GM23338 (cell line): ENCODE measurements around the gene UBQLN4. TPM values are rescaled to one million over a fixed set of nuclear protein-coding genes. Genes with fewer than 3 reads are reported as not detected.

Experiments
- ATAC-seq: fragments of 200-7000 bp; cut with Tn5 transposase; 3 replicates; pipeline ENCODE4 v1.9.1; 2020
- DNase-seq: peaks from one replicate; pipeline ENCODE4 v3.0.0-alpha.2; 2015; ENCODE audit warnings: low spot score
- H2AFZ ChIP-seq: fragments of 200-600 bp; sonication (generic); 2 replicates; pipeline ENCODE4 v1.8.0; 2016; ENCODE audit warnings: antibody characterized with exemption, mild to moderate bottlenecking, moderate library complexity
- H3F3A ChIP-seq: fragments of 200-600 bp; sonication (generic); replicated peaks from 2 replicates; pipeline ENCODE4 v1.8.0; 2017; ENCODE audit warnings: antibody characterized with exemption, mixed run types, low read depth
- H3K27ac ChIP-seq: fragments of 200-600 bp; sonication (generic); 2 replicates; pipeline ENCODE4 v1.6.1; 2016; ENCODE audit warnings: low read depth
- H3K27me3 ChIP-seq: fragments of 200-600 bp; sonication (generic); 2 replicates; pipeline ENCODE4 v1.8.0; 2016; ENCODE audit warnings: mild to moderate bottlenecking, mixed run types, moderate library complexity; ENCODE audit not compliant: insufficient read depth
- H3K36me3 ChIP-seq: fragments of 200-600 bp; sonication (generic); 2 replicates; pipeline ENCODE4 v1.8.0; 2016; ENCODE audit warnings: mild to moderate bottlenecking; ENCODE audit not compliant: insufficient read depth
- H3K4me1 ChIP-seq: fragments of 200-600 bp; sonication (generic); 2 replicates; pipeline ENCODE4 v1.8.0; 2016; ENCODE audit warnings: mild to moderate bottlenecking, moderate library complexity; ENCODE audit not compliant: insufficient read depth
- H3K4me2 ChIP-seq: fragments of 200-600 bp; sonication (generic); 2 replicates; pipeline ENCODE4 v1.7.1; 2017; ENCODE audit warnings: mixed run types
- H3K4me3 ChIP-seq: fragments of 200-600 bp; sonication (generic); 2 replicates; pipeline ENCODE4 v1.6.1; 2016; ENCODE audit warnings: mixed run types
- H3K79me2 ChIP-seq: fragments of 200-600 bp; sonication (generic); replicated peaks from 2 replicates; pipeline ENCODE4 v1.8.0; 2017; ENCODE audit warnings: mild to moderate bottlenecking; ENCODE audit not compliant: insufficient read depth
- H3K9me2 ChIP-seq: fragments of 200-600 bp; sonication (generic); 2 replicates; pipeline ENCODE4 v1.8.0; 2017; ENCODE audit not compliant: insufficient read depth
- H4K20me1 ChIP-seq: fragments of 200-600 bp; sonication (generic); replicated peaks from 2 replicates; pipeline ENCODE4 v1.8.0; 2017; ENCODE audit warnings: mild to moderate bottlenecking; ENCODE audit not compliant: insufficient read depth
- H3K27ac Mint-ChIP-seq: 2 replicates; pipeline ENCODE4 v1.8.0; 2020; ENCODE audit warnings: inconsistent platforms, mild to moderate bottlenecking, moderate library complexity, mixed read lengths
- H3K27me3 Mint-ChIP-seq: 3 replicates; pipeline ENCODE4 v1.8.0; 2022; ENCODE audit warnings: low read depth, mild to moderate bottlenecking, moderate library complexity, mixed read lengths, inconsistent platforms; ENCODE audit not compliant: insufficient read depth, poor library complexity
- H3K36me3 Mint-ChIP-seq: 3 replicates; pipeline ENCODE4 v1.8.0; 2021; ENCODE audit warnings: low read depth, mild to moderate bottlenecking, inconsistent platforms, moderate library complexity, mixed read lengths
- H3K4me1 Mint-ChIP-seq: 3 replicates; pipeline ENCODE4 v1.8.0; 2020; ENCODE audit warnings: mild to moderate bottlenecking, inconsistent platforms, mixed read lengths
- H3K4me3 Mint-ChIP-seq: 3 replicates; pipeline ENCODE4 v1.8.0; 2021; ENCODE audit warnings: moderate library complexity, mild to moderate bottlenecking, inconsistent platforms, mixed read lengths
- H3K9me3 Mint-ChIP-seq: 3 replicates; pipeline ENCODE4 v1.8.0; 2020; ENCODE audit warnings: moderate library complexity, mild to moderate bottlenecking, inconsistent platforms, mixed read lengths
- CREB1 ChIP-seq: fragments of 250-450 bp; sonication (Bioruptor Pico); IDR thresholded peaks from 2 replicates; pipeline ENCODE4 v1.5.0; 2020; ENCODE audit warnings: low read depth, mild to moderate bottlenecking, moderate library complexity
- EZH2phosphoT487 ChIP-seq: fragments of 200-600 bp; sonication (generic); IDR thresholded peaks from one replicate; pipeline ENCODE4 v1.8.1; 2018; ENCODE audit warnings: antibody characterized with exemption; ENCODE audit not compliant: unreplicated experiment
- JUNB ChIP-seq: IDR thresholded peaks from one replicate; pipeline ENCODE4 v1.6.1; 2016; ENCODE audit warnings: antibody characterized with exemption; ENCODE audit not compliant: unreplicated experiment
- POLR2AphosphoS5 ChIP-seq: IDR thresholded peaks from 2 replicates; pipeline ENCODE4 v1.6.1; 2016; ENCODE audit warnings: antibody characterized with exemption, low read depth
- STAT1 ChIP-seq: IDR thresholded peaks from one replicate; pipeline ENCODE4 v1.6.1; 2016; ENCODE audit warnings: antibody characterized with exemption; ENCODE audit not compliant: unreplicated experiment
- polyA plus RNA-seq: library from polyadenylated mRNA; unstranded; fragments of >200 nt; fragmentation: Nextera tagmentation; extraction: Ambion mirVana; gene quantifications from 2 replicates; pipeline ENCODE4 v1.2.1, GENCODE V29; 2016
- total RNA-seq: library from RNA; depleted of rRNA; stranded (reverse); fragments of >200 nt; shearing (Covaris generic); gene quantifications from 2 replicates; pipeline ENCODE4 v1.2.3, GENCODE V29; 2014
- TF ChIP-seq, protein P1 (sequence below): IDR thresholded peaks from 2 replicates; pipeline ENCODE4 v1.6.1; 2016; ENCODE audit warnings: antibody characterized with exemption
- TF ChIP-seq, protein P2 (sequence below), 2 experiments: fragments of 200-600 bp in 1 of 2; sonication (generic) in 1 of 2; conservative IDR thresholded peaks; 2 replicates each; pipeline versions ENCODE4 v1.5.1 to v1.6.1; 2016 to 2017; ENCODE audit warnings: antibody characterized with exemption in 2 of 2, low read depth in 2 of 2, mild to moderate bottlenecking in 2 of 2, moderate library complexity in 1 of 2

UBQLN4 gene
- total and polyA plus RNA-seq, 2 experiments from 2014 or later: 10.0 to 30.5 TPM

DNA sequence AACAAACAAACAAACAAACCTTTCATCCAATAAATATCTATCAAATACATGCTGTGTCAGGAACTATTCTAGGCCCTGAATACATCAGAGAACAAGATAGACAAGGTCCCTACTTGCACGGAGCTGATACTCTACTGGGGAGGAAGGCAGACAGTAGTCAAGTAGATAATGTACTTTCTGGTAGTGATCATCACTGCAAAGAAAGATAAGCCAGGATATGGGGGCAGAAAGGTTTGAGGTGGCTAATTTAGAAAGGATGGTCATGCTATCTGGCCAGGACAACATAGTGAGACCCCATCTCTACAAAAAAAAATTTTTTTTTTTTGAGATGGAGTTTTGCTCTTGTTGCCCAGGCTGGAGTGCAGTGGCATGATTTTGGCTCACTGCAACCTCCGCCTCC is 38.0 kb upstream of the UBQLN4 start (continued):
- TF ChIP-seq EZH2phosphoT487 (no peak), STAT1 (no peak), POLR2AphosphoS5 (no peak)
- TF ChIP-seq, protein P1, sequence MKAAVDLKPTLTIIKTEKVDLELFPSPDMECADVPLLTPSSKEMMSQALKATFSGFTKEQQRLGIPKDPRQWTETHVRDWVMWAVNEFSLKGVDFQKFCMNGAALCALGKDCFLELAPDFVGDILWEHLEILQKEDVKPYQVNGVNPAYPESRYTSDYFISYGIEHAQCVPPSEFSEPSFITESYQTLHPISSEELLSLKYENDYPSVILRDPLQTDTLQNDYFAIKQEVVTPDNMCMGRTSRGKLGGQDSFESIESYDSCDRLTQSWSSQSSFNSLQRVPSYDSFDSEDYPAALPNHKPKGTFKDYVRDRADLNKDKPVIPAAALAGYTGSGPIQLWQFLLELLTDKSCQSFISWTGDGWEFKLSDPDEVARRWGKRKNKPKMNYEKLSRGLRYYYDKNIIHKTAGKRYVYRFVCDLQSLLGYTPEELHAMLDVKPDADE: no peak

DNA sequence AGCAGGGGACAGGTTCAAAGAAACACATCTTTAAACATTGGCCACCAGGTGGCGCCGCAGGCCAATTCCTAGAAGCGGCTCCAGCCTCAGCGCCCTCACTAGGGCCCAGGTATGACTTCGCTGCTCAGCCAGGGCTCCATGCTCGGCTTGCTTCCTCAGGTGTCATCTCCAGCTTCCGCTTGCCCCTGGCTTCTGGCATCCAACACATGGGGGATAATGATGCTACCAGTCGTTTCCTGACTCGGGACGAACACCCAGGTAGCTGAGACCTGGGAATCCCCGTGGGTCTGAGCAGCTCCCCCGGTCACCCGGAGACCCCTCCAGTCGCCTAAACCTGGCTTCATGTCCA is 37.2 kb upstream of the UBQLN4 start:
- H3K27me3 Mint-ChIP-seq: peaks cover 10% of the 10 kb centered on the region
- TF ChIP-seq CREB1 (0 out of 2 replicates have a peak, but pooled peaks have one; percentile 25), JUNB (no peak)
- TF ChIP-seq, protein P2, sequence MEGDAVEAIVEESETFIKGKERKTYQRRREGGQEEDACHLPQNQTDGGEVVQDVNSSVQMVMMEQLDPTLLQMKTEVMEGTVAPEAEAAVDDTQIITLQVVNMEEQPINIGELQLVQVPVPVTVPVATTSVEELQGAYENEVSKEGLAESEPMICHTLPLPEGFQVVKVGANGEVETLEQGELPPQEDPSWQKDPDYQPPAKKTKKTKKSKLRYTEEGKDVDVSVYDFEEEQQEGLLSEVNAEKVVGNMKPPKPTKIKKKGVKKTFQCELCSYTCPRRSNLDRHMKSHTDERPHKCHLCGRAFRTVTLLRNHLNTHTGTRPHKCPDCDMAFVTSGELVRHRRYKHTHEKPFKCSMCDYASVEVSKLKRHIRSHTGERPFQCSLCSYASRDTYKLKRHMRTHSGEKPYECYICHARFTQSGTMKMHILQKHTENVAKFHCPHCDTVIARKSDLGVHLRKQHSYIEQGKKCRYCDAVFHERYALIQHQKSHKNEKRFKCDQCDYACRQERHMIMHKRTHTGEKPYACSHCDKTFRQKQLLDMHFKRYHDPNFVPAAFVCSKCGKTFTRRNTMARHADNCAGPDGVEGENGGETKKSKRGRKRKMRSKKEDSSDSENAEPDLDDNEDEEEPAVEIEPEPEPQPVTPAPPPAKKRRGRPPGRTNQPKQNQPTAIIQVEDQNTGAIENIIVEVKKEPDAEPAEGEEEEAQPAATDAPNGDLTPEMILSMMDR (conservative IDR thresholded peaks at IDR 0.05; ENCODE audit: low read depth in 2 of 2): peak; percentile 83 to 94
- Histone ChIP-seq H3K27ac (no peak overlapping the region), H4K20me1 (no peaks in the 10 kb centered on the region; the same call in 1 of the 2 replicates), H3K9me2 (no peaks in the 10 kb centered on the region), H3K27me3 (no peaks in the 10 kb centered on the region), H3K79me2 (0 out of 2 replicates have a peak, but pooled peaks cover 2% of the 10 kb centered on the region), H3F3A (peaks cover 7% of the 10 kb centered on the region), H3K4me2 (no peak overlapping the region), H3K4me3 (no peak overlapping the region), H3K36me3 (no peaks in the 10 kb centered on the region), H3K4me1 (peaks cover 9% of the 10 kb centered on the region; the same call in 1 of the 2 replicates), H2AFZ (no peak overlapping the region)
- DNase-seq (peak; percentile 98), ATAC-seq (peak; percentile 97)
- H3K4me3 Mint-ChIP-seq: no peak overlapping the region; the same call in 2 of the 3 replicates
- peaks cover 12% of the 10 kb centered on the region; the same call in 2 of the 3 replicates for H3K36me3 Mint-ChIP-seq
- H3K9me3 Mint-ChIP-seq: no peaks in the 10 kb centered on the region
- peak overlapping the region; percentile 68; the same call in 1 of the 2 replicates for H3K27ac Mint-ChIP-seq
- peaks cover 28% of the 10 kb centered on the region for H3K4me1 Mint-ChIP-seq

DNA sequence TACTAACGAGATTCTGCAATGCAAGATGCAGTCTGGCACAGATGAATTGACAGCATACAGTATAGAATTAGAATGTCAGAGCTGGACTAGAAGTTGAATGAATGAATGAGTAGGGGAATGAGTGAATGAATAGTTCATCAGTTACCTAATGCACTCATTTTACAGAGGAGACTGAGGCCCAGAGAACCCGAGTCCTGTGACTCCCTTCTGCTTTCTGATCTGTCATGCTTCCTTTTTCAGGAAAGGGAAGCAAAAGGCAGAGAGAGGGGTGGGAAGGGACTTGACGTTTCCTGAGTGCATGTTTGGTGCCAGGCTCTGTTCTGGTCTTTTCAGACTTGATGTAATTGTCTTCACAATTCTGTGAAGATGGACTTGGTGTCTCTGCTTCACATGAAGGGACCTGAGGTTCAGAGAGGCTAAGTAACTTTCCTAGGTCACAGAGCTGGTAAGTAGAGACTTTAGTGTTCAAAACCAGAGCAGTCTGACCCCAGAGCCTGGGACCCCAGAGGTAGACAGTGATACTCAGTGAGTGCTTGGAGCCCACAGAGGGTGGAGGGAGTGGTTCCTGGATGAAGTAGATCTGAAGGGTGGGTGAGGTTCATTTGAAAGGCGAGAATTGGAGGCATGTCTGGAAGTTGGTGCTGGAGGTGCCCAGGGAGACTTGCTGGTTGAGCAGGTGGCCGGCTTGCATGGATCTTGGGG is 36.7 kb upstream of the UBQLN4 start:
- ATAC-seq: peak; percentile 12
- no peaks in the 10 kb centered on the region for H3K27me3 ChIP-seq
- H3K9me2 ChIP-seq: no peaks in the 10 kb centered on the region
- Mint-ChIP-seq H3K27me3 (peaks cover 12% of the 10 kb centered on the region), H3K4me1 (peaks cover 30% of the 10 kb centered on the region), H3K36me3 (peaks cover 12% of the 10 kb centered on the region; the same call in 2 of the 3 replicates), H3K9me3 (no peaks in the 10 kb centered on the region), H3K27ac (peak overlapping the region; percentile 36; the same call in 1 of the 2 replicates), H3K4me3 (no peak overlapping the region; the same call in 2 of the 3 replicates)
- H2AFZ ChIP-seq: no peak overlapping the region
- TF ChIP-seq, protein P1: no peak
- no peaks in the 10 kb centered on the region; the same call in 1 of the 2 replicates for H4K20me1 ChIP-seq
- H3K79me2 ChIP-seq: peaks cover 2% of the 10 kb centered on the region; the same call in 1 of the 2 replicates
- H3K27ac ChIP-seq: 0 out of 2 replicates have a peak overlapping the region, but pooled peaks have one; percentile 36
- no peak overlapping the region for H3K4me3 ChIP-seq
- H3K36me3 ChIP-seq: no peaks in the 10 kb centered on the region
- no peak for DNase-seq
- H3K4me2 ChIP-seq: no peak overlapping the region
- peaks cover 15% of the 10 kb centered on the region; the same call in 1 of the 2 replicates for H3K4me1 ChIP-seq
- peaks cover 9% of the 10 kb centered on the region for H3F3A ChIP-seq
